Activated naive CD8-positive, alpha-beta T cell treated with anti-CD3 and anti-CD28 coated beads, Interleukin-2, amount 50 U/mL, for 24 hours (primary cell): ENCODE data around the gene U2AF2.
"Not testable (repeated sequence)": the region's sequence is repeated elsewhere in the genome, so short reads cannot be mapped to it uniquely, and the experiment has no call there.

Source experiments
- ATAC-seq: fragments of 150-1000 bp; cut with Tn5 transposase; one replicate; pipeline ENCODE4 v1.10.0; 2021
- DNase-seq: peaks from one replicate; pipeline ENCODE4 v3.0.0; 2021
- H3K27ac Mint-ChIP-seq: one replicate; pipeline ENCODE4 v1.8.0; 2021; ENCODE audit warnings: mild to moderate bottlenecking, mixed read lengths
- H3K27me3 Mint-ChIP-seq: one replicate; pipeline ENCODE4 v1.8.0; 2021; ENCODE audit warnings: mixed read lengths
- H3K36me3 Mint-ChIP-seq: one replicate; pipeline ENCODE4 v1.8.0; 2021; ENCODE audit warnings: low read depth, mixed read lengths
- H3K4me1 Mint-ChIP-seq: one replicate; pipeline ENCODE4 v1.8.0; 2021; ENCODE audit warnings: mixed read lengths
- H3K4me3 Mint-ChIP-seq: one replicate; pipeline ENCODE4 v1.8.0; 2021; ENCODE audit warnings: mild to moderate bottlenecking, moderate library complexity, mixed read lengths
- H3K9me3 Mint-ChIP-seq: one replicate; pipeline ENCODE4 v1.8.0; 2021; ENCODE audit warnings: mixed read lengths

The U2AF2 gene

DNA sequence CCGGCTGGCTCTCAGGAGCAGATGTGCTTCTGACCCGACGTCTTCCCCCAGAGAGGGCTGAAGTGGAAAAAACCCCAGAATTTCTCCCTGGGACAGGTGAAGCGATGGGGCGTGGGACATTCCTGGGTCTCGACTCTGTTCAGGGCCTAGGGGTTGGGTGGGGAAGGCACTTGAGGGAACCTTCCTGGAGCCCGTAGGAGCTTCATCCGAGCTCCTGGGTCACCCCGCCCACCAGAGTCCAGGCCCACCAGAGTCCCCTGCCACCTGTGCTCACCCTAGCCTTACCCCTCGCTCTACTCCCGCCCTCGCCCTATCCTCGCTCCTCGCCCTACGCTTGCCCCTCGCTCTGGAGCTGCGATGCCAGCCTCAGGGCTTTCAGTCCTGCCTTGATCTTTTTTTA is 43.4 kb downstream of the U2AF2 start:
- H3K27me3 Mint-ChIP-seq: no peaks in the 10 kb centered on the region
- no peaks in the 10 kb centered on the region for H3K9me3 Mint-ChIP-seq
- no peak overlapping the region for H3K27ac Mint-ChIP-seq
- peaks cover 26% of the 10 kb centered on the region for H3K36me3 Mint-ChIP-seq
- DNase-seq: no peak
- ATAC-seq: no peak
- H3K4me1 Mint-ChIP-seq: no peaks in the 10 kb centered on the region
- H3K4me3 Mint-ChIP-seq: no peak overlapping the region

DNA sequence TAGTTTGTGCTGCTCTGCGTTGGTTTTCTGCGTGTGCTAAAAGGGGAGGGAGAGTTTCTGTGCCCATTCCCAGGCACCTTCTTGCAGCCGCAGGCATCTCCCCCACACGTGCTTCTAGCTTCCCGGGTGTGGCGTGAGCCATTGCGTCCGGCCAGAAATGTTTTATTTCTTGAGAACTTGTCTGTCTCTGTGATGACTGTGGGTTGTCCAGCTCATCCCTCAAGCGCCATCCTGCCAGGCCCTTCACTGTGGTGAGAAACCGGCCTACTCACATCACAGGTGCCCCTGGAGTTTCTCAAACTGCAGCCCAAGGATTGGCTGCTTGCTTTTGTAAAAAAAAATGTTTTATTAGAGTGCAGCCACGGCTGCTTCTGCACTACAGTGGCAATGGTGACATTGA is 44.4 kb downstream of the U2AF2 start:
- Mint-ChIP-seq H3K27me3 (no peaks in the 10 kb centered on the region), H3K9me3 (no peaks in the 10 kb centered on the region), H3K4me3 (no peak overlapping the region), H3K27ac (no peak overlapping the region), H3K36me3 (peaks cover 28% of the 10 kb centered on the region), H3K4me1 (no peaks in the 10 kb centered on the region)
- ATAC-seq (no peak), DNase-seq (no peak)

DNA sequence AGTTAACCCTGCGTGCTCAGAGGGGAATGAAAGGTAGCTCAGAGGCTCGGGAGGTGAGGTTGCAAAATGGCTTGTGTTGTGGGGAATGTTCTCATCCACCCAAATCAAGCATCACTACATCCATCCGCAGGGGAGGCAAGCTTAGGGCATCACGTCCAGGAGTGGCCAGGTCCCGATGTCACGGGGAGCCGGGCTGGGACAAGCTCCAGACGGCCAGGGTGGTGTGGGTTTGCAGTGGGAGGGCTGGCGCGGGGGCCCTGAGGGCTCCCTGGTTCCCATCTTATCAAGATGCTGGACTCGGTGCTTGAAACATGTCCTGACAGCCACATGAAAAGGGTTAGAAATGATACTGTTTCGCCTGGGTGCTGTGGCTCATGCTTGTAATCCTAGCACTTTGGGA is 46.0 kb downstream of the U2AF2 start:
- no peaks in the 10 kb centered on the region for H3K27me3 Mint-ChIP-seq
- H3K36me3 Mint-ChIP-seq: peaks cover 31% of the 10 kb centered on the region
- no peak for ATAC-seq
- no peaks in the 10 kb centered on the region for H3K4me1 Mint-ChIP-seq
- H3K27ac Mint-ChIP-seq: no peak overlapping the region
- H3K9me3 Mint-ChIP-seq: no peaks in the 10 kb centered on the region
- H3K4me3 Mint-ChIP-seq: no peak overlapping the region
- no peak for DNase-seq

DNA sequence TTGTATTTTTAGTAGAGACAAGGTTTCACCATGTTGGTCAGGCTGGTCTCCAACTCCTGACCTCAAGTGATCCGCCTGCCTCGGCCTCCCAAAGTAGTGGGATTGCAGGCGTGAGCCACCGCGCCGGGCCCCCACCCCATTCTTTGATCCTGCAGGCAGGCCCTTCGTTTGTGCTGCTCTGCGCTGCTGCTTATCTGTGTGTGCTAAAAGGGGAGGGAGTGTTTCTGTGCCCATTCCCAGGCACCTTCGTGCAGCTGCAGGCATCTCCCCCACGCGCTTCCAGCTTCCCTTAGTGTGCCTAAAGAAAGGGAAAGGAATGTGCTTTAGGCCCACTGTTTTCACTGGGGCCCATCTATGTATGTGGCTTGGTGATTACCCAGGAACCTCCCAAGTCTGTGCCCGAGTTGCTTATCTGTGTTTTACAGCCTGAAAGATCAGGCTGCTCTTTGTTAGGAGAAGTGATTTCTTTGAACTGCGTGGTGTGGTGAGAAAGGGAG is 47.3 kb downstream of the U2AF2 start:
- Mint-ChIP-seq H3K27me3 (no peaks in the 10 kb centered on the region), H3K36me3 (peaks cover 25% of the 10 kb centered on the region)

DNA sequence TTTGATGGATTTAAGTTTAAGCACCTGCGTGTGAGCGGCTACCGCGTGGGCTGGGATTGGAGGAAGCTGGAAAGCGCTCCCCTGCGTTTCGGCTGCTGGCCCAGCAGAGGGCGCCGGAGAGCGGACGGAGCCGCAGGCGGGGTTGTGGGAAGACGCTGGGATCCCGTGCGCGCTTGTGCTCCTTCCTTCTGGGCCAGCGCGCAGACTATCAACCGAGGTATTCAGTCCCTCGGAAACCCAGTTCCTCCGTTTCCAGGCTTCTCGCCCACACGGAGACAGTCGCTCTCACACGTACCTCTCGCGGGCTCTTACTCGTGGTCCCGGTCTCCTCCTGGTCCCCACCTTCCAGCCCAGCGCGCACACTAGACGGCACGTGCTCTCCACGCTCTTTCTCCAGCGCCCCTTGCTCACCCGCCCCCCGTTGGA is 49.0 kb downstream of the U2AF2 start:
- ATAC-seq (peak; percentile 30), DNase-seq (peak; percentile 57)
- H3K4me3 Mint-ChIP-seq: no peak overlapping the region
- H3K9me3 Mint-ChIP-seq: no peaks in the 10 kb centered on the region
- no peaks in the 10 kb centered on the region for H3K27me3 Mint-ChIP-seq
- H3K27ac Mint-ChIP-seq: no peak overlapping the region
- no peaks in the 10 kb centered on the region for H3K4me1 Mint-ChIP-seq
- peaks cover 25% of the 10 kb centered on the region for H3K36me3 Mint-ChIP-seq

More for the DNA sequence above, 47.3 kb downstream of the U2AF2 start:
- no peaks in the 10 kb centered on the region for H3K9me3 Mint-ChIP-seq
- DNase-seq: no peak
- H3K27ac Mint-ChIP-seq: no peak overlapping the region
- ATAC-seq: no peak
- no peaks in the 10 kb centered on the region for H3K4me1 Mint-ChIP-seq
- no peak overlapping the region for H3K4me3 Mint-ChIP-seq

DNA sequence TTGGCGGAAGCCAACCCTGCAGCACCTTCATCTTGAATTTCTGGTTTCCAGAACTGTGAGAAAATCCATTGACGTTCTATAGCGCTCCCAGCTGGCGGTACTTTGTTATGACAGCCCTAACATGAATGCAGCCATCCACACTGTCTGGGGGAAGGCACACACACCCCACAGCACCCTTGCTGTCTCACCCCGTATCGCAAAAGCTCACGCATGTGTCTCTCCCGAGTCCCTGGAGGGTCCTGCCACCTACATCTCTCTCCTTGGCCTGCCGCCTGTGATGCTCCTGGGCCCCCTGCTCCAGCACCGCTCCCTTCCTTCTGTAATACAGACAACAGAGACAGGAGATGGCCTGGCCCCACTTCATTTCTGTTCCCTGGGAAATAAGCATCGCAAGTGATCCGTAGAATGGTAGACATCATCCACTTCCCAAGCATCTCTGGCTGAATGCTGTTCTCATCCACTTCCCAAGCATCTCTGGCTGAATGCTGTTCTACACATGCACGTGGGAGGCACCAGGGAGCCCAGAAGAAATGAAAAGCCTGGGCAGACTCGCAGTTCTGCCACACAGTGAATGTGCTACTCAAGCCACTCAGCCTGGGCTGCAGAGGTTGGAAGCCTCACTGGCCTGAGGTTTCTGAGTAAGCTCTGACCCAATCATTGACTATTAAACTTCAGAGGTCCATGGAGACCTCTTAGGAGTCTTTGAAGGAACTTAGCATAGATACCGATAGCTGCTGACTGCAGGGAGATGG is 49.8 kb downstream of the U2AF2 start:
- H3K27me3 Mint-ChIP-seq: no peaks in the 10 kb centered on the region
- no peak overlapping the region for H3K4me3 Mint-ChIP-seq
- H3K9me3 Mint-ChIP-seq: no peaks in the 10 kb centered on the region
- ATAC-seq (no peak), DNase-seq (no peak)
- H3K36me3 Mint-ChIP-seq: peaks cover 21% of the 10 kb centered on the region
- H3K4me1 Mint-ChIP-seq: no peaks in the 10 kb centered on the region
- no peak overlapping the region for H3K27ac Mint-ChIP-seq

DNA sequence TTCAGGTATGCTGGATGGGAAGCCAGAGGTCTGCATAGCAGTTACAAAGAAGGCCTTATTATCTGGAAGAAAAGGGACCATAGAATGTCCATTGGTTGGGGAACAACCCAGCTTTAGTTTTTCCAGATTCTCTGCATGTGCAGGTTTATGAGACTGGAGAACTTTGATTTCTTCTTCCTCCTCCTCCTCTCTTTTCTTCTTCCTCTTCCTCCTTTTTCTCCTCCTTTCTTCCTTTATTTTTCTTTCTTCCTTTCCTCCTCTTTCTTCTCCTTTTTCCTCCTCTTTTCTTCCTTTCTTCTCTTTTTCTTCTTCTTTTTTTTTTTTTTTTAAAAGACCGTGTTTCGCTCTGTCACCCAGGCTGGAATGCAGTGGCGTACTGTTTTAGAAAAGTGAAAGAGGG is 51.1 kb downstream of the U2AF2 start:
- Mint-ChIP-seq H3K4me3 (no peak overlapping the region), H3K9me3 (no peaks in the 10 kb centered on the region), H3K36me3 (peaks cover 14% of the 10 kb centered on the region), H3K27me3 (no peaks in the 10 kb centered on the region), H3K27ac (no peak overlapping the region), H3K4me1 (no peaks in the 10 kb centered on the region)
- ATAC-seq: no peak
- no peak for DNase-seq

DNA sequence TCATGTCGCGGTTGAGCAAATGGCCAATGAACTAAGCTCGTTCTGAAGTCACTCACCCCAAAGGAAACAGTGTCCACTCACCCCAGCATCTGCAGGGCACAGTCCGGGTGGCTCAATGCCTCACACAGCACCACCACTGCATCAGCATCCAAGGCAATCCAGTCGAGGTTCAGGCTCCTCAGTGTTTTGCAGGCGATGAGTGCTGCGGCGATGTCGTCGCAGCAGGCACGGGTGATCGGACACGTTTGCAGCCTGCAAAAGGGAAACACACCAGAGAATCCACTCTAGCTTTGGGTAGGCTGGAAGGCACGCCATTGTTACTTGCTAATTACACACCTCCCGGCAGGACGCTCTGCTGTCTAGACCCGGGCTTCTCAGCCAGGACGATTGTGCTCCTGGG is 56.9 kb downstream of the U2AF2 start:
- H3K4me3 Mint-ChIP-seq: no peak overlapping the region
- no peaks in the 10 kb centered on the region for H3K4me1 Mint-ChIP-seq
- peaks cover 11% of the 10 kb centered on the region for H3K27me3 Mint-ChIP-seq
- H3K27ac Mint-ChIP-seq: no peak overlapping the region
- H3K36me3 Mint-ChIP-seq: no peaks in the 10 kb centered on the region
- no peak for ATAC-seq
- peaks cover 4% of the 10 kb centered on the region for H3K9me3 Mint-ChIP-seq
- no peak for DNase-seq

DNA sequence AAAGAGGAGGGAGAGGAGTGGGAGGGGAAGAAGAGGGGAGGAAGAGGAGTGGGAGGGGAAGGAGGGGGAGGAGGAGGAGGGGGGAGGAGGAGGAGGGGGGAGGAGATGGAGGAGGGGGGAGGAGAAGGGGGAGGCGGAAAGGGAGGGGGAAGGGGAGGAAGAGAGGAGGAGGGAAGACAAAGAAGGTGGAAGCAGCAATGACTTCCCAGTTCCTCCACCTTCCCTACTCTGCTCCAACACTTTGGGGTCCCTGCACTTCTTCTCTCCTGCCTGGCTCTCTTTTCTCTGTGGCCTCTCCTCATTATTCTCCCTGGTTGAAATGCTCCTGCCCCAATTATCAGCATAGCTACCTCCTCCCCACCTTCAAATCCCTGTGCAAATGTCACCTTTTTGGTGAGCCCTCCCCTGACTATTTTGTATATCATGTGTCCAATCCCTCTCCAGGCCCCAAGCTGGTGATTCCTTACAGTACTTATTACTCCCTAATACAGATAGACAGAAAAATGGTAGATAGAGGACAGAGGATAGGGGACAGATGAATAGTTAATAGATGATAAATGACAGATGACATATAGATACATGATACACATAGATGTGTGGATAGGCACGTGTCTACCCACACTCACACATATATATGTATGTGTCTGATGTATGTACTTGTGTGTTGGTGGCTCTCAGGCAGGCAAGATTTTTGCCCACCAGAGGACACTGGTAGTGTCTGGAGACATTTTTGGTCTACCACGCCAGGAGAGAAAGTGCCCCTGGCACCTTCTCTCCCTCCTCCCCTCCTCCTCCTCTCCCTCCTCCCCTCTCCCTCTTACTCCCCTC is 58.2 kb downstream of the U2AF2 start:
- H3K27me3 Mint-ChIP-seq: peaks cover 21% of the 10 kb centered on the region
- H3K9me3 Mint-ChIP-seq: peaks cover 4% of the 10 kb centered on the region
- DNase-seq (no peak), ATAC-seq (no peak)
- H3K4me1 Mint-ChIP-seq: no peaks in the 10 kb centered on the region
- H3K36me3 Mint-ChIP-seq: no peaks in the 10 kb centered on the region
- H3K27ac Mint-ChIP-seq: no peak overlapping the region
- no peak overlapping the region for H3K4me3 Mint-ChIP-seq

DNA sequence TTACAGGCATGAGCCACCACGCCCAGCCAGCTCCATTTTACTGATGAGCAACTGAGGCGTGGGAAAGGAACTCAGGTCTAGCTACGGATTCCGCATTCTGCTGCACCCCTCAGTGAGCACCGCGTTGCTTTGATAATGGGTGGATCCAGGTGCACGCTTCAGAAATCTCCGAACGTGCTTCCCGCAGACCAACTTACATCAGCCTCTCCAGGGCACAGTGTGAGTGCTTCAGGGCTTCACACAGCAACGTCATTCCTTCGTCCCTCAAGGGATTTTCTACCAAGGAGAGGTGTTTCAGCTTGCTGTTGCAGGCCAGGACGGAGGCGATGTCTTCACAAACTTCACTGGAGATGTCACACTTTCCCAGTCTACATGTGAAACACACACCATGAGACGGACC is 61.7 kb downstream of the U2AF2 start:
- Mint-ChIP-seq H3K4me1 (no peaks in the 10 kb centered on the region), H3K27me3 (peaks cover 43% of the 10 kb centered on the region), H3K9me3 (peaks cover 6% of the 10 kb centered on the region), H3K27ac (no peak overlapping the region), H3K36me3 (peaks cover under 1% of the 10 kb centered on the region), H3K4me3 (no peak overlapping the region)
- ATAC-seq: no peak
- DNase-seq: no peak

DNA sequence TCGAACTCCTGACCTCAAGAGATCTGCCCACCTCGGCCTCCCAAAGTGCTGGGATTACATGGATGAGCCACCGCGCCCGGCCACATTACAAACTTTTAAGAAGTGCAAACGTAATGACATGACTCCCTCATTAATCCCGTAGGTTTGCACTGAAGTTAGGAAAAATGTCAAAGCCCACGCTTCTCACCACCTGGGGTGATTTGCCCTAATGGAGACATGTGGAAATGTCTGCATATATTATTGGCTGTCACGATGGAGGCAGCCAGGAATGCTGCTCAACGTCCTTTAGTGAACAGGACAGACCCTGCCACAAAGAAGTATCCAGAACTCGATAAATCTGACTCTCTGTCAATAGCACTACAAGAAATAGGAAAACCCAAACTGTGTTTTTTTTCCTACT is 62.4 kb downstream of the U2AF2 start:
- Mint-ChIP-seq H3K4me3 (no peak overlapping the region), H3K36me3 (peaks cover 4% of the 10 kb centered on the region), H3K4me1 (no peaks in the 10 kb centered on the region), H3K27me3 (peaks cover 44% of the 10 kb centered on the region), H3K27ac (no peak overlapping the region), H3K9me3 (peaks cover 13% of the 10 kb centered on the region)
- ATAC-seq (no peak), DNase-seq (no peak)

DNA sequence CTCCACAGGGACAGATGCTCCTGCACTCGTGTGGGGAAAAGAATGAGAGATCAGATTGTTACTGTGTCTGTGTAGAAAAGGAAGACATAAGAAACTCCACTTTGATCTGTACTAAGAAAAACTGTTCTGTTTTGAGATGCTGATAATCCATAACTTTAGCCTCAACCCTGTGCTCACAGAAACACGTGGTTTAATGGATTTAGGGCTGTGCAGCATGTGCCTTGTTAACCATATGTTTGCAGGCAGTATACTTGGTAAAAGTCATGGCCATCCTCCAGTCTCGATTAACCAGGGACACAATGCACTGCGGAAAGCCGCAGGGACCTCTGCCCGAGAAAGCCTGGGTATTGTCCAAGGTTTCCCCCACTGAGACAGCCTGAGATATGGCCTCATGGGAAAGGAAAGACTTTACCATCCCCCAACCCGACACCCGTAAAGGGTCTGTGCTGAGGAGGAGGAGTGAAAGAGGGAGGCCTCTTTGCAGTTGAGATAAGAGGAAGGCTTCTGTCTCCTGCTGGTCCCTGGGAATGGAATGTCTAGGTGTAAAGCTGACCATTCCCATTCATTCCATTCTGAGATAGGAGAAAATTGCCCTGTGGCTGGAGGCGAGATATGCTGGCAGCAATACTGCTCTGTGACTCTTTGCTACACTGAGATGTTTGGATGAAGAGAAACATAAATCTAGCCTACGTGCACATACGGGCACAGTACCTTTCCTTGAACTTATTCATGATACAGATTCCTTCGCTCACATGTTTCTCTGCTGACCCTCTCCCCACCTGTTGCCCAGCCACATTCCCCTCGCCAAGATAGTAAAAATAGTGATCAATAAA is 63.3 kb downstream of the U2AF2 start:
- H3K4me3 Mint-ChIP-seq, H3K4me1 Mint-ChIP-seq, ATAC-seq, H3K27ac Mint-ChIP-seq, DNase-seq, H3K36me3 Mint-ChIP-seq: not testable (repeated sequence)
- peaks cover 48% of the 10 kb centered on the region for H3K27me3 Mint-ChIP-seq
- peaks cover 14% of the 10 kb centered on the region for H3K9me3 Mint-ChIP-seq

DNA sequence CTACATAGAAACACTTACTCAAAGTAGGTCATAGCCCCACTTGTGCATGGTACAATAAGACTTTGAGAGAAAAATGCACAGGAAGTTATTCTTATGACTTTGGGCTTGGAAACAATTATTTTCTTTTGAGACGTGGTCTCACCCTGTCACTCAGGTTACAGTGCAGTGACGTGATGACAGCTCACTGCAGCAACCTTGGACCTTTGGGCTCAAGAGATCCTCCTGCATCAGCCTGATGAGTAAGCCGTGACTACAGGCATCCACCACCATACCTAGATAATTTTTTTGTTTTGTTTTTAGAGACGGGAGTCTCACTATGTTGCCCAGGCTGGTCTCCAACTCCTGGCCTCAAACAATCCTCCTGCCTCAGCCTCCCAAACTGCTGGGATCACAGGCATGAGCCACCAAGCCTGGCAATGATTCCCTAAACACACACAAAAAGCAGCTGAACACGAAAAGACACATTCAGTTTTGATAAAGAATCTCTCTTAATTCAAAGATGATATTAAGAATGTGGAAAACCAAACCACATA is 65.4 kb downstream of the U2AF2 start:
- ATAC-seq (no peak), DNase-seq (no peak)
- Mint-ChIP-seq H3K27me3 (peaks cover 42% of the 10 kb centered on the region), H3K9me3 (peaks cover 14% of the 10 kb centered on the region), H3K27ac (no peak overlapping the region), H3K4me1 (no peaks in the 10 kb centered on the region), H3K36me3 (peaks cover 4% of the 10 kb centered on the region), H3K4me3 (no peak overlapping the region)

DNA sequence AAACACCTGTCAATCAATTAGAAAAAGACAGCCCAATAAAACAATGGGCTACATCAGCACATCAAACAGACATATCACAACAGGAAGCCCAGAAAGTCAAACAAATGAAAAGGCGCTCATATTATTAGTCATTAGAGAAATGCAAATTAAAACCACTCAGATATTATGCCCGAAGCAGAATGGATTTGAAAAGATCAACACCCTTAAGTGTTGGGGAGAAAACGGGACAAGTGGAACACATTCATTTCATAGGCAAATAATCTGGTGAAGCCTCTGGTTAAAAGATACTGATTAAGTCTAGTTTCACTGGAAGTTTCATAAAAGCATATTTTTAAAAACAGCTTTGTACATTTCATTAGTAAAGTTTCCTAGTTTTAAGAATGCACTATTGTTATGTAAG is 66.0 kb downstream of the U2AF2 start:
- Mint-ChIP-seq H3K27ac (no peak overlapping the region), H3K27me3 (peaks cover 45% of the 10 kb centered on the region), H3K4me1 (no peaks in the 10 kb centered on the region), H3K4me3 (no peak overlapping the region), H3K9me3 (peaks cover 14% of the 10 kb centered on the region), H3K36me3 (peaks cover 4% of the 10 kb centered on the region)
- ATAC-seq (no peak), DNase-seq (no peak)
